AG04450 (cell line): ENCODE measurements around the gene MED12. TPM values are rescaled to one million over a fixed set of nuclear protein-coding genes. Genes with fewer than 3 reads are reported as not detected.

Source experiments
- CTCF ChIA-PET: fragments of 300-600, 350-600 bp; formaldehyde crosslinking; extraction: SDS; loops from one replicate; lab custom pipeline; 2022; ENCODE audit warnings: antibody characterized with exemption, inconsistent platforms; lab: Charles Lee
- POLR2A ChIA-PET: fragments of 350-600 bp; formaldehyde crosslinking; extraction: SDS; loops from one replicate; lab custom pipeline; 2021; ENCODE audit warnings: antibody characterized with exemption, inconsistent platforms; lab: Yijun Ruan, JAX
- DNase-seq: peaks from one replicate; pipeline ENCODE4 v3.0.0-alpha.2; 2011; ENCODE audit warnings: low read depth, low spot score
- H3K27ac ChIP-seq: one replicate; pipeline ENCODE4 v1.5.1; 2012; ENCODE audit warnings: low read depth, low read length, control low read depth
- H3K27me3 ChIP-seq: one replicate; pipeline ENCODE4 v1.6.0; 2012; ENCODE audit warnings: low read length; ENCODE audit not compliant: control insufficient read depth, insufficient read depth
- H3K4me3 ChIP-seq: 2 replicates; pipeline ENCODE4 v1.5.1; 2011; ENCODE audit warnings: mild to moderate bottlenecking, low read depth, low read length, control low read depth
- H3K9me3 ChIP-seq: 2 replicates; pipeline ENCODE4 v1.5.1; 2012; ENCODE audit warnings: low read length; ENCODE audit not compliant: control insufficient read depth, insufficient read depth
- polyA plus RNA-seq: library from polyadenylated mRNA; depleted of rRNA; stranded (reverse); fragments of >200 nt; gene quantifications from 2 replicates; pipeline ENCODE4 v1.2.3, GENCODE V29; 2011; rRNA removed
- small RNA-seq: library from RNA; depleted of rRNA; stranded (forward); fragments of <200 nt; gene quantifications from one replicate; pipeline ENCODE3, GENCODE V24; 2012; ENCODE audit warnings: low read depth; ENCODE audit not compliant: insufficient read length
- TF ChIP-seq, protein P1 (sequence below): IDR thresholded peaks from 2 replicates; pipeline ENCODE4 v1.5.1; 2011; ENCODE audit warnings: low read depth, low read length, control low read depth, inconsistent platforms

Gene MED12
- polyA plus RNA-seq, 1 experiment: 12.7 TPM

DNA sequence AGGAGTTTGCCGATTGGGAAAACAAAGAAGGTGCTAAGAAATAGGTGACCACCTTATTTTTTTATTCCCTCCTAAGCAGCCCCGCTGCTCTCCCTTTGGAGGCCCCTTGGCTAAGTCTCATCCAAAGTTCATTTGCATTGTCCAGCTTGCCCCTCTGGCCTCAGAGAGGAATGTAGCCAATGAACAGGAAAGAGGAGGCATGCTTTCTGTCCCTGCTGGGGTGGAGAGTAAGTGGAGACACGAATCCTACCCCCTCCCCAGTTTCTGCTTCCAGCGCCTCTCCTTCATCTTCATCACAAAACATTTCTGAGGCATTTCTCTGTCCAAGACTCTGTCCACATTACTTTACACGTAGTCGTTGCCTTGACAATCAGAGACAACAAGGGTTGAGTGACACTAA is 64.9 kb downstream of the MED12 start:
- H3K27ac ChIP-seq: no peak overlapping the region
- H3K4me3 ChIP-seq: no peak overlapping the region
- H3K9me3 ChIP-seq: no peaks in the 10 kb centered on the region
- CTCF ChIA-PET: interaction anchor here (1.0 to 1.4 kb wide), 2 partner anchors 165 to 414 kb away, joined by 3 to 4 read pairs; no protein-coding TSS in a partner anchor
- TF ChIP-seq, protein P1, sequence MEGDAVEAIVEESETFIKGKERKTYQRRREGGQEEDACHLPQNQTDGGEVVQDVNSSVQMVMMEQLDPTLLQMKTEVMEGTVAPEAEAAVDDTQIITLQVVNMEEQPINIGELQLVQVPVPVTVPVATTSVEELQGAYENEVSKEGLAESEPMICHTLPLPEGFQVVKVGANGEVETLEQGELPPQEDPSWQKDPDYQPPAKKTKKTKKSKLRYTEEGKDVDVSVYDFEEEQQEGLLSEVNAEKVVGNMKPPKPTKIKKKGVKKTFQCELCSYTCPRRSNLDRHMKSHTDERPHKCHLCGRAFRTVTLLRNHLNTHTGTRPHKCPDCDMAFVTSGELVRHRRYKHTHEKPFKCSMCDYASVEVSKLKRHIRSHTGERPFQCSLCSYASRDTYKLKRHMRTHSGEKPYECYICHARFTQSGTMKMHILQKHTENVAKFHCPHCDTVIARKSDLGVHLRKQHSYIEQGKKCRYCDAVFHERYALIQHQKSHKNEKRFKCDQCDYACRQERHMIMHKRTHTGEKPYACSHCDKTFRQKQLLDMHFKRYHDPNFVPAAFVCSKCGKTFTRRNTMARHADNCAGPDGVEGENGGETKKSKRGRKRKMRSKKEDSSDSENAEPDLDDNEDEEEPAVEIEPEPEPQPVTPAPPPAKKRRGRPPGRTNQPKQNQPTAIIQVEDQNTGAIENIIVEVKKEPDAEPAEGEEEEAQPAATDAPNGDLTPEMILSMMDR: no peak
- no peak for DNase-seq
- POLR2A ChIA-PET: no interaction called here
- no peaks in the 10 kb centered on the region for H3K27me3 ChIP-seq

DNA sequence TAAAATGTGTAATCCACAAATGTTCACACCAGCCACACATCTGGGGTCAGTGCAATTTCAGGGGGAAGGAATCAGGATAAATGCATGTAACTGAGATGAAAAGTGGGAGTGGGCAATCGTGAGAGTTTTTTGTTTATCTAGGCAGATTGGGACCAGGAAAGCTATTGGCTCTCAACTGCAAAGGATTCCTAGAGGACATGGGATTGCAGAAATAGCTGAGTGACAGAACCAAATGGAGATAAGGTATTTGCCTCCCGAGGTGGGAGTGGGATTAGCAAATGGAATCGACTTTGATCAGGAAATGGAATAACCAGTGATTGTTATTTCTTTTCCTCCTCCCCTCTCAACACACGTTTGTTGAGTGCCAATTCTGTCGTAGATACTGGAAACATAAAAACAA is 65.7 kb downstream of the MED12 start:
- H3K4me3 ChIP-seq: no peak overlapping the region
- no peak overlapping the region for H3K27ac ChIP-seq
- ChIA-PET CTCF (no interaction called here), POLR2A (no interaction called here)
- DNase-seq: no peak
- no peaks in the 10 kb centered on the region for H3K9me3 ChIP-seq
- TF ChIP-seq, protein P1: no peak
- no peaks in the 10 kb centered on the region for H3K27me3 ChIP-seq

DNA sequence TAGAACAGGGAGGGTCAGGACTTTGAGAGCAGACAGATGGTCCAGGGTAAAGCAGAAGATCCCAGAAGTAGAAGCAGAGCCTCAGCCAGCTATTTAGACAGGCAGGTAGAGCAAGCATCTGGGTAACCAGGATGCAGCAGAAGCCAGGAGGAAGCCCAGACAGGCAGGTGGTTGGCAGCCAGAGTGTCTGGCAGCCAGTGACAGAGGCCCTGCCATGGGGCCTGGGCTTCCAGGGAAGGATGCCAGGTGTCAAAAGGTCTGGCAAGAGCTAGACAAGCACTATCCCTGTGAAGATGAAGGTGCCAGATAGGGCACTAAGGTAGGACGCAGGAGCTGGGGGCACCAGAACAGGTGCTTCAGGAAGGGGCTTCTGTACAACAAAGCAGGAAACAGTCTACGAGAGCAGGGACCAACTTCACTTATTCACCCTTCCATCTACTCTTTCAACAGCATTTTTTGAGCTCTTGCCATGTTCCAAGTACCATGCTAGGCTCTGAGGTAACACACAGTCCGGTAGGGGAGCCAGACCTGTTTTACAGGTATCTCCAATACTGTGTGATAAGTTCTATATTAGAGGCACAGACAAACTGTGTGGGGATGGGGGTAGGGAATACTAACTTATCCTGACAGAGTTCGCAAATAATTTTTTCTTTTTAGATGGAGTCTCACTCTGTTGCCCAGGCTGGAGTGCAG is 66.6 kb downstream of the MED12 start:
- no peaks in the 10 kb centered on the region for H3K27me3 ChIP-seq
- H3K27ac ChIP-seq: no peak overlapping the region
- no peak for DNase-seq
- TF ChIP-seq, protein P1: no peak
- POLR2A ChIA-PET: no interaction called here
- no peaks in the 10 kb centered on the region for H3K9me3 ChIP-seq
- CTCF ChIA-PET: no interaction called here
- no peak overlapping the region for H3K4me3 ChIP-seq

DNA sequence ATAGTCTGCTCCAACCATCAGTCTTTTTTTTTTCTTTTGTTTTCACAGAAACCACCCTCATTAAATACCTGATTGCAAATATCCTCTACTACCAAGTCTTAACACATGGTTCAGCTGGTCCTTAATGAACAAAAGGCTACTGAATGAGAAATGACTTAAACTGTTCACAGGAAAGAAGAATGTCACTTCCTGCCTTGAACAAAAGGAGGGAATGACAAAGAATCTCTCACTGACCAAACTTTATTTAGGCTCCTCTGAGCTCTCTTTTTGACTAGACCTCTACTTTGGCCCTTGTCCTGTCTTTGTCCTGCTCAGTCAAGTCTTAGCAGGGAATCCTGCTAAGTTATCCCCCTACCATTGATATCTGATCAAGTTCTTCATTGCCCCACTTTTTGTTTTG is 72.9 kb downstream of the MED12 start:
- no peak for DNase-seq
- no peaks in the 10 kb centered on the region for H3K9me3 ChIP-seq
- H3K27ac ChIP-seq: no peak overlapping the region
- POLR2A ChIA-PET: no interaction called here
- CTCF ChIA-PET: no interaction called here
- H3K27me3 ChIP-seq: no peaks in the 10 kb centered on the region
- H3K4me3 ChIP-seq: no peak overlapping the region
- TF ChIP-seq, protein P1: no peak

Small RNA genes within 50 kb of the gene (small RNA-seq; reads per million reads assigned to genes)
- gene CXorf65: not detected

Other genes with a start within 250 kb of the MED12 start
- not detected in 2 replicates for gene TEX11, start 209.9 kb upstream of the MED12 start, polyA plus RNA-seq
- not detected in 2 replicates for gene SLC7A3, start 187.5 kb upstream of the MED12 start, polyA plus RNA-seq
- gene SNX12, start 50.3 kb upstream of the MED12 start, polyA plus RNA-seq: 76.0 and 77.0 TPM in 2 replicates
- gene FOXO4, start 22.7 kb upstream of the MED12 start, polyA plus RNA-seq: 1.3 and 1.6 TPM in 2 replicates
- not detected in 2 replicates for gene CXorf65, start 11.9 kb upstream of the MED12 start, polyA plus RNA-seq
- not detected in 2 replicates for gene IL2RG, start 7.0 kb upstream of the MED12 start, polyA plus RNA-seq
- gene NLGN3, start 26.2 kb downstream of the MED12 start, polyA plus RNA-seq: 0.36 and 0.42 TPM in 2 replicates
- not detected in 2 replicates for gene GJB1, start 104.6 kb downstream of the MED12 start, polyA plus RNA-seq
- 24.6 and 28.9 TPM in 2 replicates for gene ZMYM3, start 135.5 kb downstream of the MED12 start, polyA plus RNA-seq
- gene NONO, start 165.0 kb downstream of the MED12 start, polyA plus RNA-seq: 279 and 437 TPM in 2 replicates
- 2.3 and 2.6 TPM in 2 replicates for gene ITGB1BP2, start 183.2 kb downstream of the MED12 start, polyA plus RNA-seq
- 16.7 and 21.5 TPM in 2 replicates for gene TAF1, start 247.8 kb downstream of the MED12 start, polyA plus RNA-seq